Mucosa of descending colon (tissue), 3 donors: Measurements from ENCODE around the gene MYBPC2. TPM values are rescaled to one million over a fixed set of nuclear protein-coding genes. Genes with fewer than 3 reads are reported as not detected.

Source experiments
- ATAC-seq: fragments of 200-7000 bp; cut with Tn5 transposase; one replicate; pipeline ENCODE4 v1.9.1; 2020; ENCODE audit warnings: mild to moderate bottlenecking, moderate library complexity
- DNase-seq, 3 donors: peaks; one replicate each; pipeline ENCODE4 v3.0.0-alpha.2; 2020
- H3K36me3 ChIP-seq: fragments of 200-600 bp; one replicate; pipeline ENCODE4 v1.8.0; 2021; ENCODE audit warnings: low read depth, mild to moderate bottlenecking
- H3K4me1 ChIP-seq: fragments of 200-600 bp; one replicate; pipeline ENCODE4 v1.8.0; 2021; ENCODE audit warnings: low read depth, mild to moderate bottlenecking
- H3K4me3 ChIP-seq: fragments of 200-600 bp; one replicate; pipeline ENCODE4 v1.8.0; 2021; ENCODE audit warnings: mild to moderate bottlenecking
- H3K9me3 ChIP-seq: fragments of 200-600 bp; one replicate; pipeline ENCODE4 v1.8.0; 2021; ENCODE audit warnings: mild to moderate bottlenecking
- intact Hi-C, 2 donors: fragments of 100-400 bp; cut with DNase I in 1 of 2; cut with micrococcal nuclease in 1 of 2; formaldehyde crosslinking; loops; one replicate each; pipeline versions ENCODE4 v1.11.0 to v1.11.1; 2022; cut with DNase I, micrococcal nuclease
- total RNA-seq, 3 donors: library from RNA; stranded (reverse); fragmentation: NEBNext Ultra II Directional in 2 of 3; extraction: Animal tissue kit (Norgen Biotek cat#: 25700) in 2 of 3; gene quantifications; one replicate each; pipeline versions ENCODE4 v1.2.1 to v1.2.4, GENCODE V29; 2021 to 2023
- TF ChIP-seq, protein P1 (sequence below): fragments of 200-600 bp; IDR thresholded peaks from one replicate; pipeline ENCODE4 v1.8.0; 2022; ENCODE audit warnings: antibody characterized with exemption, mild to moderate bottlenecking
- donor health status: DM: no; HTN: no; CAD: no; lungs with moderate emphysema.
- donor health status: DM: no; HTN: no; CAD: no.
- donor health status: DM: no; HTN: yes; CAD: no.

The MYBPC2 gene
- total RNA-seq, 3 donors from 2014 or later = 0.10 to 0.14 TPM; not detected in 1

DNA sequence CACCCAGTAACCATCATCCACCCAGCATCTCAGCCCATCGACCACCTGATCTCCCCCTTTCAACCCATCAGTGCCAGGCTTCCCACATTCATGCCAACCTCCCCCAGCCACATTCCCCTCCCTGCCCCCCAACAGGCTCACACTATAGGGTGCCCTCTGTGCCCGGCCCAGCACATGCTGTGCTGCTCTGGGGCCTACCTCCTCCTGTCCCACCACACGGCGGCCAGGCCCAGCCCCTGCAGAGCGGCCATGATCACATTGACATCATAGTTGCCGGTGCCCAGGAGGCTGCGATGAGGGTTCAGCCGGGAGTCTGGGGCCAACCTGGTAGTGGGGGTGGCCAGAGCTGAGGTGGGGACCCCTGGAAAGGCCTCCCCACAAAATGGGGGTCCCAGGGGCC, 74.7 kb downstream of the MYBPC2 start:
- H3K36me3 ChIP-seq = peaks cover 3% of the 10 kb centered on the region
- H3K4me1 ChIP-seq = peaks cover 5% of the 10 kb centered on the region
- DNase-seq = peak in 1 of 3 donors; percentile 49
- TF ChIP-seq, protein P1, sequence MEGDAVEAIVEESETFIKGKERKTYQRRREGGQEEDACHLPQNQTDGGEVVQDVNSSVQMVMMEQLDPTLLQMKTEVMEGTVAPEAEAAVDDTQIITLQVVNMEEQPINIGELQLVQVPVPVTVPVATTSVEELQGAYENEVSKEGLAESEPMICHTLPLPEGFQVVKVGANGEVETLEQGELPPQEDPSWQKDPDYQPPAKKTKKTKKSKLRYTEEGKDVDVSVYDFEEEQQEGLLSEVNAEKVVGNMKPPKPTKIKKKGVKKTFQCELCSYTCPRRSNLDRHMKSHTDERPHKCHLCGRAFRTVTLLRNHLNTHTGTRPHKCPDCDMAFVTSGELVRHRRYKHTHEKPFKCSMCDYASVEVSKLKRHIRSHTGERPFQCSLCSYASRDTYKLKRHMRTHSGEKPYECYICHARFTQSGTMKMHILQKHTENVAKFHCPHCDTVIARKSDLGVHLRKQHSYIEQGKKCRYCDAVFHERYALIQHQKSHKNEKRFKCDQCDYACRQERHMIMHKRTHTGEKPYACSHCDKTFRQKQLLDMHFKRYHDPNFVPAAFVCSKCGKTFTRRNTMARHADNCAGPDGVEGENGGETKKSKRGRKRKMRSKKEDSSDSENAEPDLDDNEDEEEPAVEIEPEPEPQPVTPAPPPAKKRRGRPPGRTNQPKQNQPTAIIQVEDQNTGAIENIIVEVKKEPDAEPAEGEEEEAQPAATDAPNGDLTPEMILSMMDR = no peak
- intact Hi-C loops = no loop called here
- no peaks in the 10 kb centered on the region for H3K9me3 ChIP-seq
- no peak for ATAC-seq
- no peak overlapping the region for H3K4me3 ChIP-seq

DNA sequence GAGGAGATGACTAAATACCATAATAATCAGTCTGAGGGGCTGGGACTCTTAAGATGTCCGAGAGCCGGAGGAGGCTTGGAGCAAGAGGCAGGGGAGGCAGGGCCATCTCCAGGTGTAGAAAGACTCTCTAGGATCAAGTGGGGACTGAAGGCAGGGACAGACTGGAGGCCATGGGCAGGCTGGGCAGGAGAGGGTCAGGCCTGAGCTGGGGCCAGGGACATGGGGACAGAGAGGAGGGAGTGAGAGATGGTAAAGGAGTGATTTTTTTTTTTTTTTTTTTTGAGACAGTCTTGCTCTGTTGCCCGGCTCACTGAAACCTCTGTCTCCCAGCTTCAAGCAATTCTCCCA, 76.1 kb downstream of the MYBPC2 start:
- peak in 2 of 3 donors; percentile 20 to 31 for DNase-seq
- intact Hi-C loops = no loop called here
- no peaks in the 10 kb centered on the region for H3K9me3 ChIP-seq
- H3K36me3 ChIP-seq = peaks cover 3% of the 10 kb centered on the region
- no peak for ATAC-seq
- no peak overlapping the region for H3K4me3 ChIP-seq
- peaks cover 5% of the 10 kb centered on the region for H3K4me1 ChIP-seq
- TF ChIP-seq, protein P1 = no peak

DNA sequence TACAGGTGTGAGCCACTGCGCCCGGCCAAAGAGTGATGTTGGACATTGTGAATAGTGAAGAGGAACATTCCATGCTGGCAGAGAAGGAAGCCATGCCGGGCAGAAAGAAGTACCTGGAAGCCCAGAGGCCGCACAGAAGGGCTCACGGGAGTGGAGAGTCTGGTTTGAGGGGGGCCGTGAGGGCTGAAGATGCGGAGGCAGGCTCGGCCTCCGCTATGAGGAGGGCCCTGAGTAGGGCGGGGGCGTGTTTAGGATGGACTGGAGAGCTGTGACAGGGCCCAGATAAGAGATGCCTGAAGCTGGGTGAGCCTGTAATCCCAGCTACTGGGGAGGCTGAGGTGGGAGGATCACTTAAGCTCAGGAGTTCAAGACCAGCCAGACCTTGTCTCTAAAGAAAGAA, 76.7 kb downstream of the MYBPC2 start:
- intact Hi-C loops = no loop called here
- peaks cover 5% of the 10 kb centered on the region for H3K4me1 ChIP-seq
- TF ChIP-seq, protein P1 = no peak
- no peak overlapping the region for H3K4me3 ChIP-seq
- ATAC-seq (no peak), DNase-seq (peak in 1 of 3 donors; percentile 46)
- H3K9me3 ChIP-seq = no peaks in the 10 kb centered on the region
- peaks cover 3% of the 10 kb centered on the region for H3K36me3 ChIP-seq

DNA sequence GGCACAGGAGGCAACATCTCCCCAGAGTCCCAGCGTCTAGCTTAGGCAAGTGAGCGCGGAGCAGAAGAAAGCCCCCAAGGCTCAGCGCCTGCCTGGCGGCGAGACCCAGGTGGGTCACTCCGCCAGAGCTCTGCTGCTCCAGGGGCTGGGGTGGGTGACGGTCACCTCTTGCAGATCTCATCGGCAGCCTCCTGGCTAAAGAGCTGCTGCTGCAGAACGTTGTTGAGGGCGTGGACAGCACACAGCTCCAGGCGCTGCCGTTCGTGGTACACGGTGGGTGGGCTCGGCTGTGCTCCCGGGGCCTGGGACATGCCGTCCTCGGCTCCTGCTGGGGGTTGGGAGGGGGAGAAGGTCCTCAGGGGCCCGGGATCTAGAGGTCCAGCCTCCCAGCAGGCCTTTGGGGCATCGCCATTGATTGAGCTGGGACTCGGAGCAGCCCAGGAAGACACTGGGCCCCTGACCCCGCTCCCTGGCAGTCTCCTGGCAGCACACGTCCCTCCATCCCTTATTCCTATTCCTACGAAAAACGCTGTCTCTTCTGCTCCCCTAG, 77.5 kb downstream of the MYBPC2 start:
- TF ChIP-seq, protein P1 = no peak
- peaks cover 5% of the 10 kb centered on the region for H3K4me1 ChIP-seq
- intact Hi-C loops = no loop called here
- peaks cover 3% of the 10 kb centered on the region for H3K36me3 ChIP-seq
- H3K9me3 ChIP-seq = no peaks in the 10 kb centered on the region
- H3K4me3 ChIP-seq = peak overlapping the region; percentile 36
- DNase-seq = peak; percentile 27 to 66 (median 56)
- no peak for ATAC-seq

DNA sequence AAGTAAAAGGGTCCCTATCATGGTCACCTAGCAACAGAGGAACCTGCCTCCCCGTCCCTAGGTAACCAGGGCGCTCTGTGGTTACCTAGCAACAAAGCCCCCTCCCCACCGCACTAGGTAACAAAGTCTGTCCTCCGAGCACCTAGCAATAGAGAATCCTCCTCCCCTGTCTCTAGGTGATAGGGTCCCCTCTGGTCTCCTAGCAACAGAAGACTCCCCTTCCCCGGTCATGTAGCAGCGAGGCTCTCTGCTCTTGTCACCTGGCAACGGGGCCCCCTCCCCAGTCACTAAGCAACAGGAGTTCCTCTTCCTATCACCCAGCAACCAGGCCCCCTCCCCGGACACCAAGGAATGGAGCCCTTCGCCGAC, 78.0 kb downstream of the MYBPC2 start:
- H3K36me3 ChIP-seq = peaks cover 3% of the 10 kb centered on the region
- intact Hi-C loops = no loop called here
- ATAC-seq (no peak), DNase-seq (no peak)
- TF ChIP-seq, protein P1 = no peak
- peak overlapping the region; percentile 36 for H3K4me3 ChIP-seq
- H3K9me3 ChIP-seq = no peaks in the 10 kb centered on the region
- peaks cover 5% of the 10 kb centered on the region for H3K4me1 ChIP-seq
